CD4-positive, alpha-beta T cell treated with Interleukin-17A for 4 hours (primary cell): ENCODE measurements around the gene LMLN.
"Not testable (repeated sequence)": the region's sequence is repeated elsewhere in the genome, so short reads cannot be mapped to it uniquely, and the experiment has no call there.

Experiments
- DNase-seq: peaks from one replicate; pipeline ENCODE4 v3.0.0-alpha.2; 2020; ENCODE audit warnings: mixed read lengths

The LMLN gene

GRCh38 chr3:197956626-197956988, 3.4 kb upstream of the LMLN start:
- DNase-seq, result no peak

GRCh38 chr3:197957790-197958133, 2.3 kb upstream of the LMLN start:
- DNase-seq, result no peak

- no peak for DNase-seq
These were observed 1.7 kb upstream of the LMLN start for GRCh38 chr3:197958346-197958745.

- DNase-seq, result not testable (repeated sequence)
These were observed 1.2 kb upstream of the LMLN start for GRCh38 chr3:197958848-197959247.

GRCh38 chr3:197959500-197959890, 522 bp upstream of the LMLN start:
- no peak for DNase-seq

GRCh38 chr3:197960694-197961581, 921 bp downstream of the LMLN start:
- DNase-seq, result no peak

- DNase-seq, result no peak
These were observed 1.5 kb downstream of the LMLN start for GRCh38 chr3:197961582-197961945.

GRCh38 chr3:197963019-197963637, 3.1 kb downstream of the LMLN start:
- no peak for DNase-seq

- not testable (repeated sequence) for DNase-seq
These were observed 7.4 kb downstream of the LMLN start for GRCh38 chr3:197967337-197967989.

- no peak for DNase-seq
These were observed 10.6 kb downstream of the LMLN start for GRCh38 chr3:197970588-197970987.

- no peak for DNase-seq
These were observed 14.0 kb downstream of the LMLN start for GRCh38 chr3:197974016-197974415.

GRCh38 chr3:197975311-197975710, 15.3 kb downstream of the LMLN start:
- no peak for DNase-seq

GRCh38 chr3:197983076-197983475, 23.1 kb downstream of the LMLN start:
- DNase-seq, result no peak

- no peak for DNase-seq
These were observed 29.6 kb downstream of the LMLN start for GRCh38 chr3:197989651-197990050.

- DNase-seq, result no peak
These were observed 34.7 kb downstream of the LMLN start for GRCh38 chr3:197994736-197995135.

GRCh38 chr3:197996855-197997254, 36.8 kb downstream of the LMLN start:
- no peak for DNase-seq

- no peak for DNase-seq
These were observed 37.9 kb downstream of the LMLN start for GRCh38 chr3:197997936-197998335.

- no peak for DNase-seq
These were observed 57.1 kb downstream of the LMLN start for GRCh38 chr3:198017090-198017489.

- no peak for DNase-seq
These were observed 58.4 kb downstream of the LMLN start for GRCh38 chr3:198018416-198018815.

- DNase-seq, result no peak
These were observed 59.1 kb downstream of the LMLN start for GRCh38 chr3:198019115-198019514.

GRCh38 chr3:198021320-198021719, 61.3 kb downstream of the LMLN start:
- DNase-seq, result no peak

GRCh38 chr3:198022604-198023003, 62.6 kb downstream of the LMLN start:
- no peak for DNase-seq

GRCh38 chr3:198025644-198026043, 65.6 kb downstream of the LMLN start:
- no peak for DNase-seq

- no peak for DNase-seq
These were observed 66.6 kb downstream of the LMLN start for GRCh38 chr3:198026620-198027019.
